Mucosa of rectum (tissue), 2 donors: ENCODE results near the gene TTC24.
A peak's percentile ranks its signal among the peaks of the same experiment; 100 is the strongest.

Source experiments
- H3K27ac ChIP-seq, 2 donors: one replicate each; pipeline ENCODE4 v1.7.0; 2013; ENCODE audit warnings: inconsistent platforms in 2 of 2, low read depth in 2 of 2, low read length in 2 of 2
- H3K27me3 ChIP-seq, 2 donors: one replicate each; pipeline ENCODE4 v1.7.0; 2013; ENCODE audit warnings: low read length in 2 of 2; ENCODE audit not compliant: control insufficient read depth in 2 of 2, insufficient read depth in 2 of 2
- H3K36me3 ChIP-seq, 2 donors: one replicate each; pipeline ENCODE4 v1.7.0; 2013; ENCODE audit warnings: low read length in 2 of 2; ENCODE audit not compliant: control insufficient read depth in 2 of 2, insufficient read depth in 2 of 2
- H3K4me1 ChIP-seq, 2 donors: one replicate each; pipeline ENCODE4 v1.7.0; 2013; ENCODE audit warnings: low read length in 2 of 2, mild to moderate bottlenecking in 1 of 2; ENCODE audit not compliant: control insufficient read depth in 2 of 2, insufficient read depth in 2 of 2
- H3K4me3 ChIP-seq, 2 donors: one replicate each; pipeline ENCODE4 v1.7.0; 2013; ENCODE audit warnings: low read length in 2 of 2
- H3K9ac ChIP-seq, 2 donors: one replicate each; pipeline ENCODE4 v1.7.0; 2013; ENCODE audit warnings: low read length in 2 of 2, low read depth in 1 of 2, mild to moderate bottlenecking in 1 of 2
- H3K9me3 ChIP-seq, 2 donors: one replicate each; pipeline ENCODE4 v1.7.0; 2013; ENCODE audit warnings: low read length in 2 of 2; ENCODE audit not compliant: control insufficient read depth in 2 of 2
- donor health status: healthy.
- donor health status: Normal muscosa, but diverticular disease.

Gene TTC24

GRCh38 chr1:156553860-156554485 lies 25.6 kb upstream of the TTC24 start:
- H3K9me3 ChIP-seq: no peaks in the 10 kb centered on the region
- no peak overlapping the region for H3K4me3 ChIP-seq
- no peak overlapping the region for H3K9ac ChIP-seq
- H3K36me3 ChIP-seq: peaks cover 0 to 3% of the 10 kb centered on the region in 2 donors
- H3K27me3 ChIP-seq: no peaks in the 10 kb centered on the region
- H3K27ac ChIP-seq: no peak overlapping the region
- H3K4me1 ChIP-seq: no peaks in the 10 kb centered on the region

DNA sequence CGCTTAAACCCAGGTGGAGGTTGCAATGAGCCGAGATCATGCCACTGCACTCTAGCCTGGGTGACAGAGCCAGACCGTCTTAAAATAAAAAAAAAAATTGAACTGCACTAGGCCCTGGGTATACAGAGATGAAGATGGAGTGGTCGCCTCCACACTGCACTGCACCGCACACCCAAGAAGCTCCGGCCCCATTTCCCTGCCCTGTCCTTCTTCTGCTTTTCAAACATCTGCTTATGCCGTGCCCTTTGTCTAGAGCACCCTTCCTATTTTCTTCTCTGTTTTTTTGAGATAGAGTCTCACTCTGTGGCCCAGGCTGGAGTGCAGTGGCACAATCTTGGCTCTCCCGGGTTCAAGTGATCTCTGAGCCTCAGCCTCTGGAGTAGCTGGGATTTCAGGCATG lies 24.6 kb upstream of the TTC24 start:
- Histone ChIP-seq H3K4me3 (no peak overlapping the region), H3K9me3 (no peaks in the 10 kb centered on the region), H3K4me1 (no peaks in the 10 kb centered on the region), H3K36me3 (peaks cover 0 to 3% of the 10 kb centered on the region in 2 donors), H3K27me3 (no peaks in the 10 kb centered on the region), H3K9ac (no peak overlapping the region), H3K27ac (no peak overlapping the region)

- no peak overlapping the region for H3K9ac ChIP-seq
- no peak overlapping the region for H3K27ac ChIP-seq
- no peak overlapping the region for H3K4me3 ChIP-seq
- H3K36me3 ChIP-seq: peaks cover 0 to 3% of the 10 kb centered on the region in 2 donors
- H3K4me1 ChIP-seq: no peaks in the 10 kb centered on the region
- no peaks in the 10 kb centered on the region for H3K9me3 ChIP-seq
- no peaks in the 10 kb centered on the region for H3K27me3 ChIP-seq
Observed at GRCh38 chr1:156555715-156556114, 23.8 kb upstream of the TTC24 start.

DNA sequence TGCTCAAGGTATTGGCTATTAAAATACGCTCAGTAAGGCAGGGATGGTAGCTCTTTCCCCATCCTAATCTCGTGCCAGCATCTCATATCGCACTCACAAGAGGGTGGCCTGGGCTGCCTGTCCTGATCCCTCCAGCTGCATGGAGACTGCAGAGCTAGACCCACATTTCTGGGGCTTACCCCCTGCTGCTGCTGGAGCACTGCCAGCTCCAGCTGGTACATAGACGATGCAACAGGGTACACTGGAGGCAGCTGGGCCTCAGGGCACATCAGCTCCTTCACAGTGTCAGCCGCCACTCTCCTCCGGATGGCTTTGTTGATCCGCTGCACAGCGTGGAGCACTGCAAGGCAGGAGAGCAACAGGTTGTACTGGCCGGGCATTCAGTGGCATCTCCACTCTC lies 23.2 kb upstream of the TTC24 start:
- Histone ChIP-seq H3K36me3 (peaks cover 0 to 3% of the 10 kb centered on the region in 2 donors), H3K4me3 (no peak overlapping the region), H3K9me3 (no peaks in the 10 kb centered on the region), H3K27ac (no peak overlapping the region), H3K9ac (no peak overlapping the region), H3K4me1 (no peaks in the 10 kb centered on the region), H3K27me3 (no peaks in the 10 kb centered on the region)

GRCh38 chr1:156559086-156559796 lies 20.3 kb upstream of the TTC24 start:
- Histone ChIP-seq H3K9ac (no peak overlapping the region), H3K4me1 (no peaks in the 10 kb centered on the region), H3K27me3 (no peaks in the 10 kb centered on the region), H3K9me3 (no peaks in the 10 kb centered on the region), H3K4me3 (no peak overlapping the region), H3K27ac (no peak overlapping the region), H3K36me3 (peaks cover 0 to 3% of the 10 kb centered on the region in 2 donors)

DNA sequence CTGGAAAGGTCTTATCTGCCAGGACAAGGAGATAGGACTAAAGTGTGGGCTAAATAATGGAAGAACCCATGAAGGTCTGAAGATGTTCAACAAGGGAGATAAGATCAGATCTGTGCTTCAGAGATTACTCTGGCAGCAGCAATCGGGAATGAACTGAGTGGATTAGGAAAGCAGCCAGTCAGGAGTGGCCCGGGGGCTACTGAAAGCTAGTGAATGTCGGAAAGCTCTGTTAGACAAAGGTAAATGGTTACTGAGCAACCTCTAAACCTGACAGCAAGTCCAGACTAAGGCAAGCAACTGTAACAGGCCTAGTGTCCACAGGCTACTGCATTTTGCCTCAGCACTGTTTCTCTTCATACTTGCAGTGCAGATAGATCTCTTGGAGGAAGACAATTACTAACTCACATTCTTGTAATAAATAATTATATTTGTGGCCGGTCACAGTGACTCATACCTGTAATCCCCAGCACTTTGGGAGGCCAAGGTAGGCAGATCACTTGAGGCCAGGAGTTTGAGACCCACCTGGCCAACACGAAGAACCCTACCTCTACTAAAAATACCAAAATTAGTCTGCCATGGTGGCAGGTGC lies 19.6 kb upstream of the TTC24 start:
- Histone ChIP-seq H3K9ac (no peak overlapping the region), H3K4me3 (no peak overlapping the region), H3K27me3 (no peaks in the 10 kb centered on the region), H3K27ac (no peak overlapping the region), H3K9me3 (no peaks in the 10 kb centered on the region), H3K36me3 (peaks cover 0 to 3% of the 10 kb centered on the region in 2 donors), H3K4me1 (no peaks in the 10 kb centered on the region)

DNA sequence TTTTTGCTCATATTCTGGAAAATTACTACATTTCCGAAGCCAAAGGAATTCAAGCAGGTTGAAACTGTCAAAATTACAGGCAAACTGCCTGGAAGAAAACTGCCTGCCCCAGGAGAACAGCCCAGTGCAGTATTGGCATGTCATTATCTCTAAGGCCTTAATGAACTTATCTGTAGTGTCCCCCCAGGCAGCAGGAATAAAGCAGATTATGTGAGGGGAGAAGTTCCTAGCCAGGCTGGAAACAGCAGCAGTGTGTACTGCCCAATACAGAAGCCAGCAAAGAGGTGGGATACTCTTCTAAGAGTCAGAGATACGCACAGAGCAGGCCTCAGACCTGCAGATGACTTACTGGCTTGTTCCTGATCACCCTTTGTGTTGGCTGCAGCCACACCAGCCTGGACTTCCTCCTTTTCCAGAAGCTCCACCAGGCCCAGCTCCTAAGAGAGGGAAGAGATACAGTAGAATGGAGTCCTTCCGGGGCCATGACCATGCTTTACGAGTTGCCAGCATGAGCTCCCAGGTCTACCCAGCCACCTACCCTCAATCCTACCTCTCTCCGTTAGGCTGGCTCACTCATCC lies 18.8 kb upstream of the TTC24 start:
- H3K4me3 ChIP-seq: no peak overlapping the region
- H3K27ac ChIP-seq: no peak overlapping the region
- H3K9ac ChIP-seq: no peak overlapping the region
- no peaks in the 10 kb centered on the region for H3K4me1 ChIP-seq
- peaks cover 0 to 3% of the 10 kb centered on the region in 2 donors for H3K36me3 ChIP-seq
- no peaks in the 10 kb centered on the region for H3K27me3 ChIP-seq
- no peaks in the 10 kb centered on the region for H3K9me3 ChIP-seq

- Histone ChIP-seq H3K9me3 (no peaks in the 10 kb centered on the region), H3K27ac (no peak overlapping the region), H3K36me3 (peaks cover 0 to 3% of the 10 kb centered on the region in 2 donors)
Observed at GRCh38 chr1:156565519-156565918, 14.0 kb upstream of the TTC24 start.

DNA sequence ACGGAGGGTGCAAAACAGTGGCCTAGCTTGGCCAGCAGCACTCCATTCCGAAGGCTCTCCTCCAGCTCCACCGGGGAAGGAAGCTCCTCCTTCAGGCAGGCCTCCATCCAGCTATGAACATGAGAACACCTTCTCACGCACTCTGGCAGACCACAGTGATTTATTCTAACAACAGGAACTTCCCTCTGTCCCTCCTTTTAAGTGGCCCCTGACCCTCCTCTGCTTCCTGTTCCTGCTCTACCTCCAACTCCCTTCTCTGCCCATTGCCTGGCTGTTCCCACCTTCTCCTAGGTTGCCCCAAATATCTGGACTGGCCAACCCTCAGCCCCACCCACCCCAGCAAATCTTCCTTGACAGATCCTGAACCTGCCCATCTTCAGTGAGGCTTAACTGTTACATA lies 13.1 kb upstream of the TTC24 start:
- Histone ChIP-seq H3K9ac (no peak overlapping the region), H3K27ac (no peak overlapping the region), H3K4me3 (no peak overlapping the region), H3K27me3 (no peaks in the 10 kb centered on the region), H3K4me1 (peaks cover 0 to 3% of the 10 kb centered on the region in 2 donors), H3K9me3 (no peaks in the 10 kb centered on the region), H3K36me3 (peaks cover 0 to 3% of the 10 kb centered on the region in 2 donors)

More at GRCh38 chr1:156565519-156565918, 14.0 kb upstream of the TTC24 start:
- Histone ChIP-seq H3K9ac (no peak overlapping the region), H3K4me3 (no peak overlapping the region), H3K4me1 (no peaks in the 10 kb centered on the region), H3K27me3 (no peaks in the 10 kb centered on the region)

DNA sequence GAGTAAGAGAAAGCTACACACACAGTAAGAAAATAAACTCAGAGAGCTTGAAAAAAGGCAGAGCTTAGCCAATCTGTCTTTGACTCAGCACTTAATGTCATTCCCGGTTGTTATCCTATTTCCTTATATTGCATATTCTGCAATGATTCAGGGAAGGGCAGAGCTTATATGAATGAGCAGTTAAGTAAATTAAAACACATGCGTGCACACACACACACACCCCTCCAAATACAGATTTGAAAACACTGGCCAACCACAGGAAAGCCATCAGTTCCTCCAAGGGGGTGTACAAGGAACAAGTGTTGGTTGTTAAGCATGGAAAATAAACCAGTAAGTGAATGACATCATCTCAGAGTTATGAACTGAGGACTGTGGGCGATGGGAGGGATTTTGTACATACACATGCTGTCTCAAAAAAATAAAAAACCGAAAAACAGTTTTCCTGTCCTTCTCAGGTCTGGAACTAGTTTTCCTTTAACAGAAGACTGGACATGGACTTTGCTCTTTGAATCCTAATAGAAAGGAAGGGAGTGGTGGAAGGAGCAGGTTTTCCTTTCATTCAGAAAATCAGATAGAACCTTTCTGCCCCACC lies 8.2 kb upstream of the TTC24 start:
- Histone ChIP-seq H3K27ac (peak overlapping the region; percentile 86 to 95), H3K9ac (peak overlapping the region; percentile 65 to 66), H3K9me3 (no peaks in the 10 kb centered on the region), H3K4me1 (peaks cover 7 to 15% of the 10 kb centered on the region in 2 donors), H3K27me3 (no peaks in the 10 kb centered on the region), H3K4me3 (peak overlapping the region; percentile 61 to 76), H3K36me3 (no peaks in the 10 kb centered on the region)
